NCI-H1105 treated with DMSO at 0.1 percent for 48 hours (cell line): Measurements from ENCODE around the gene SMS.
A peak's percentile ranks its signal among the peaks of the same experiment; 100 is the strongest.

ENCODE experiments used
- DNase-seq: peaks from one replicate; lab custom pipeline; 2025; lab: John Stamatoyannopoulos, UW

SMS gene

GRCh38 chrX:21940356-21940829 is at the start of gene SMS:
SMS (plus strand) TSS chrX:21940709; CDS start chrX:21940825, 116 bp downstream.
- DNase-seq: peak; percentile 76

- no peak for DNase-seq
These were observed 35.2 kb upstream of the SMS start for GRCh38 chrX:21905313-21905712.

- DNase-seq: no peak
These were observed 34.6 kb upstream of the SMS start for GRCh38 chrX:21905953-21906352.

GRCh38 chrX:21907260-21907659 is 33.2 kb upstream of the SMS start:
- DNase-seq: no peak

GRCh38 chrX:21911481-21911880 is 29.0 kb upstream of the SMS start:
- DNase-seq: no peak

GRCh38 chrX:21912220-21912619 is 28.3 kb upstream of the SMS start:
- DNase-seq: no peak

GRCh38 chrX:21912989-21913388 is 27.5 kb upstream of the SMS start:
- no peak for DNase-seq

GRCh38 chrX:21926116-21926515 is 14.4 kb upstream of the SMS start:
- DNase-seq: no peak

- no peak for DNase-seq
These were observed 13.8 kb upstream of the SMS start for GRCh38 chrX:21926527-21927278.

GRCh38 chrX:21929209-21929608 is 11.3 kb upstream of the SMS start:
- no peak for DNase-seq

- no peak for DNase-seq
These were observed 9.5 kb upstream of the SMS start for GRCh38 chrX:21930986-21931385.

- no peak for DNase-seq
These were observed 8.1 kb upstream of the SMS start for GRCh38 chrX:21932292-21933002.

GRCh38 chrX:21933077-21933476 is 7.4 kb upstream of the SMS start:
- no peak for DNase-seq

GRCh38 chrX:21934414-21934813 is 6.1 kb upstream of the SMS start:
- DNase-seq: no peak

GRCh38 chrX:21939906-21940305 is 603 bp upstream of the SMS start:
- DNase-seq: no peak

- DNase-seq: no peak
These were observed 3.1 kb downstream of the SMS start for GRCh38 chrX:21943460-21944135.

- no peak for DNase-seq
These were observed 3.7 kb downstream of the SMS start for GRCh38 chrX:21944136-21944615.

GRCh38 chrX:21946925-21947641 is 6.6 kb downstream of the SMS start:
- DNase-seq: no peak

- DNase-seq: no peak
These were observed 7.2 kb downstream of the SMS start for GRCh38 chrX:21947671-21948070.

GRCh38 chrX:21948897-21949578 is 8.5 kb downstream of the SMS start:
- DNase-seq: no peak

- DNase-seq: no peak
These were observed 9.2 kb downstream of the SMS start for GRCh38 chrX:21949689-21950088.
